Measurements from ENCODE around the gene ZNF768.

DNA sequence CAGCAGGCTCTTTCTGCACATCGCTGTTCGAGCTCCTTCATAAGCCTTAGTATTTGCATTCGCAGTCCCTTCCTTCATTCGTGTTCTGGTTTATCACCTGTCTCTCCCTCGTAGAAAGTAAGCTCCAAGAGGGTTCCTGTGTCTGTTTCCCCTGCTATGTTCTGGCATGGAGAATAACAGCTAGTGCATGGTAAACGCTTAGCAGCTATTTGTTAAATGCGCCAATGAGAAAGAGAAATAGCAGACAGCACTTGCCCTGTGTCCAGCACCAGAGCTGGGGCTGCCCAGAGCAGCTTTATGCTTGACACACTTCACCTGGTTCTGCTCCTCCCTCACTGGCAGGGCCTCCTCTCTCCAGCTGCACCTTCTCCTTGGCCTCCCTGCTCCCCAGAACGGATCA is 39.6 kb upstream of the ZNF768 start:
- TF ChIP-seq, protein P1, sequence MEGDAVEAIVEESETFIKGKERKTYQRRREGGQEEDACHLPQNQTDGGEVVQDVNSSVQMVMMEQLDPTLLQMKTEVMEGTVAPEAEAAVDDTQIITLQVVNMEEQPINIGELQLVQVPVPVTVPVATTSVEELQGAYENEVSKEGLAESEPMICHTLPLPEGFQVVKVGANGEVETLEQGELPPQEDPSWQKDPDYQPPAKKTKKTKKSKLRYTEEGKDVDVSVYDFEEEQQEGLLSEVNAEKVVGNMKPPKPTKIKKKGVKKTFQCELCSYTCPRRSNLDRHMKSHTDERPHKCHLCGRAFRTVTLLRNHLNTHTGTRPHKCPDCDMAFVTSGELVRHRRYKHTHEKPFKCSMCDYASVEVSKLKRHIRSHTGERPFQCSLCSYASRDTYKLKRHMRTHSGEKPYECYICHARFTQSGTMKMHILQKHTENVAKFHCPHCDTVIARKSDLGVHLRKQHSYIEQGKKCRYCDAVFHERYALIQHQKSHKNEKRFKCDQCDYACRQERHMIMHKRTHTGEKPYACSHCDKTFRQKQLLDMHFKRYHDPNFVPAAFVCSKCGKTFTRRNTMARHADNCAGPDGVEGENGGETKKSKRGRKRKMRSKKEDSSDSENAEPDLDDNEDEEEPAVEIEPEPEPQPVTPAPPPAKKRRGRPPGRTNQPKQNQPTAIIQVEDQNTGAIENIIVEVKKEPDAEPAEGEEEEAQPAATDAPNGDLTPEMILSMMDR (IDR thresholded peaks at IDR 0.05) = no peak
- TF ChIP-seq EZH2 (IDR thresholded peaks at IDR 0.05) = no peak

All from neural progenitor cell (in vitro differentiated cells).